BLaER1 (cell line): ENCODE data around the gene SUMO4.

Experiments
- H3K27ac ChIP-seq: shearing (Covaris generic); formaldehyde crosslinking; 2 replicates; pipeline ENCODE4 v1.8.1; 2022
- H3K27me3 ChIP-seq: shearing (Covaris generic); formaldehyde crosslinking; 2 replicates; pipeline ENCODE4 v1.8.1; 2022
- H3K36me3 ChIP-seq: shearing (Covaris generic); formaldehyde crosslinking; 2 replicates; pipeline ENCODE4 v1.8.1; 2022
- H3K4me1 ChIP-seq: shearing (Covaris generic); formaldehyde crosslinking; 2 replicates; pipeline ENCODE4 v1.8.1; 2022
- H3K4me2 ChIP-seq: shearing (Covaris generic); formaldehyde crosslinking; 2 replicates; pipeline ENCODE4 v1.8.1; 2022
- H3K4me3 ChIP-seq: shearing (Covaris generic); formaldehyde crosslinking; 2 replicates; pipeline ENCODE4 v1.8.1; 2022
- H3K9ac ChIP-seq: shearing (Covaris generic); formaldehyde crosslinking; 2 replicates; pipeline ENCODE4 v1.8.1; 2022
- H3K9me3 ChIP-seq: shearing (Covaris generic); formaldehyde crosslinking; 2 replicates; pipeline ENCODE4 v1.8.1; 2022
- H4K20me1 ChIP-seq: shearing (Covaris generic); formaldehyde crosslinking; 2 replicates; pipeline ENCODE4 v1.8.1; 2022
- Cebpa-rat ChIP-seq: shearing (Covaris generic); IDR thresholded peaks from 2 replicates; pipeline ENCODE4 v1.8.1; 2022

SUMO4 gene

DNA sequence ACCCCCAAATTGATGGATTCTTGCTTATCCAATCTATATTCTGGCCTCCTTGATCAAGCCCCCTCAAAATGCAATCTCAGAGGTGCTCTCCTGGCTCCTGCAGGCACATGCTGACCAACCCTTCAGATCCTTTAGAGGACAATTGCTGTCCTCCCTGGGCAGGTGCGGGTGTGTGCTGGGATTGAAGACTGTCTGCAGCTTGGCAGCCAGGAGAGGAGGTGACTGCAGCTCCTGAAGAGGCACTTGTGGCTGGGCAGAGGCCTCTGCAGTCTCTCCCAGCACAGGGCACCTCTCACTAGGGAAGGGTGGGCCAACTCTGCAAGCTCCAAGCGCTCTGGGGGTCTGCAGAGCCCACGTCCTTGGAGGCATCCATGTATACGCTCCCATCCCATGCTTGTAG, 28.5 kb downstream of the SUMO4 start:
- H3K4me3 ChIP-seq = no peak overlapping the region
- no peak overlapping the region for H3K9ac ChIP-seq

DNA sequence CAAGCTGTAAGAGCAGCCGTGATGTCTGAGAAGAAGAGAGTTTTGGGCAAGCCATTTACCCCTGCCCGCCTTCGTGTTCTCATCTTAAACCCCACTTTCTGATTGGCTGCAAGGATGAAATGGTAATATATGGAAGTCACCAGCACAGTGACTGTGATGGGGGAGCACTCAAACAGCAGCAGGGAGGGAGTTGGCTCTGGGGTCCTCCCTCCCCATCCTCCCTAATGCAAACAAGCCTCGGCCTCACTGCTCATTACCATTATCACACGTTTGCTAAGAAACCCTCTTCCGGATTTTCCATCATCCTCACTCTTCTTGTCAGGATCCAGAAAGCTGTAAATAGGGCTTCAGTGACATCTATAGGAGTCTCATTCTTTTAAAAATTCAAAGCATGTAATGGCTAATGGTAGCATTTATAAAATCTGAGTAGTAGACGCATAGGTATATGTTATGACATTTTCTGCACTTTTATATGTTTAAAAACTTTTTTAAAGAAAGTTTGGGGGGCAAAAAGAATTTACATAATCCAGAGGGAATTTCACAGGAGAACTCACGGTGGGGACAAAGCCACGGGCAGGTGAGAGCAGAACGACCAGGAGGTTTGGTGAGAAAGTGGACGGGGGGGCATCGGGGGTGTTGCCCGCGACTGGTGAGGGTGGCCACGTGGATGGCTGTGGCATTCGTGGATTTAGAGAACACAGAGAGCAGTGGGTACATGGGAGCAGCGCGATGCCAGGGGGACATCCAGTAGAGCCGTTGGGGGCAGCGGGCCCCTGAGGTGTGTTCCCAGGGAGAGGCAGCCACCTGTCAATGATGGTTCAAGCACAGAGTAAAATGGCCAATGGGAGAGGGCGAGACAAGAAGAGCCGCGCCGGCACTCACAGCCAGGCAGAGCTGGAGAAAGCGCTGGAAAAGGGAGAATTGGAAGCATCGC, 29.6 kb downstream of the SUMO4 start:
- H3K4me3 ChIP-seq = no peak overlapping the region
- no peak overlapping the region for H3K27ac ChIP-seq
- H3K4me1 ChIP-seq = peaks cover 11% of the 10 kb centered on the region; the same call in 1 of the 2 replicates
- H3K27me3 ChIP-seq = no peaks in the 10 kb centered on the region
- H3K4me2 ChIP-seq = no peak overlapping the region
- no peaks in the 10 kb centered on the region for H4K20me1 ChIP-seq
- no peak for TF ChIP-seq Cebpa-rat
- H3K9me3 ChIP-seq = no peaks in the 10 kb centered on the region
- no peak overlapping the region for H3K9ac ChIP-seq
- no peaks in the 10 kb centered on the region for H3K36me3 ChIP-seq

More for the DNA sequence above, 28.5 kb downstream of the SUMO4 start:
- Histone ChIP-seq H3K4me1 (peaks cover 17% of the 10 kb centered on the region), H3K9me3 (no peaks in the 10 kb centered on the region), H3K36me3 (no peaks in the 10 kb centered on the region), H3K27me3 (no peaks in the 10 kb centered on the region), H3K27ac (no peak overlapping the region), H4K20me1 (no peaks in the 10 kb centered on the region), H3K4me2 (no peak overlapping the region)
- no peak for TF ChIP-seq Cebpa-rat

DNA sequence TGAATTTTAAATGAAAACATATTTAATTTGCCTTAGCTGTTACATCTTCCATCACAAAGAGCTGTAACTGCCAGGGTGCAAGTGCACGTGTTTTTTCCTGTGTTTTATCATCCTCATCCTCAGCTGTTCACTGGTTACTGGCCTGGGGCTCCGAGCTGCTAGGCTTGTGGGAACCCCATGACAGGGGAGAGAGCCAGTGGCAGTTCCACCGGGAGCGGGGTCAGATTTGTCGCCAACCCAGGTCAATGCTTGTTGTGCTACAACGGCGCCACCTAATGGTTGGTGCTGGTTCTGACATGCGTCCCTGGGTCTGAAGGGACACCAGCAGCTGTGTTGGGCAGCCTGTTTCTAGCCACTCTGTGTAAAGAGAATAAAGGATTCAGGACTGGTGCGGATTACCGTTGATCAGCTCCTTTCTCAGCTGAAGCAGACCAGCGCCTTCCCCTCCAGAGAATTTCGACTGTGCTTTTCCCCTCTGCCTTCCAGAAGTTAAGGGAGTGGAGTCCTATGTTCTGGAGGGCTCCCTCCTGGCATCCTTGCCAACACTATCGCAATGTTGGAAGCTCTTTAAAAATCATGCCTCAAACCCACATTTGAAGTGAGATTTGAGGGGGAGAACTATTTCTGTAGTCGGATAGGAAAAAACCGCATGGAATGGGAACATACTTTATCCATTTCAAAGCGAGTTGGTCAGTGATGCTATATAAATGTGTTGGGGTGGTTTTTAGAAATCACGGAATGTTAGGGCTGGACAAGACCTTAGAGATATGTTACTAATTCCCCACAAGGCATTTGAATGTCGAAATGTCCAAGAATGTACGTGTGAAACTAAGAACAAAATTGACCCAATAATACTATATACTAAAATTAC, 32.1 kb downstream of the SUMO4 start:
- H3K4me3 ChIP-seq = no peak overlapping the region
- peaks cover 13% of the 10 kb centered on the region; the same call in 1 of the 2 replicates for H3K4me1 ChIP-seq
- H3K9me3 ChIP-seq = no peaks in the 10 kb centered on the region
- no peaks in the 10 kb centered on the region for H4K20me1 ChIP-seq
- no peaks in the 10 kb centered on the region for H3K36me3 ChIP-seq
- TF ChIP-seq Cebpa-rat = no peak
- no peak overlapping the region for H3K27ac ChIP-seq
- H3K27me3 ChIP-seq = no peaks in the 10 kb centered on the region
- H3K4me2 ChIP-seq = peak overlapping the region; percentile 41; the same call in 1 of the 2 replicates
- no peak overlapping the region for H3K9ac ChIP-seq

DNA sequence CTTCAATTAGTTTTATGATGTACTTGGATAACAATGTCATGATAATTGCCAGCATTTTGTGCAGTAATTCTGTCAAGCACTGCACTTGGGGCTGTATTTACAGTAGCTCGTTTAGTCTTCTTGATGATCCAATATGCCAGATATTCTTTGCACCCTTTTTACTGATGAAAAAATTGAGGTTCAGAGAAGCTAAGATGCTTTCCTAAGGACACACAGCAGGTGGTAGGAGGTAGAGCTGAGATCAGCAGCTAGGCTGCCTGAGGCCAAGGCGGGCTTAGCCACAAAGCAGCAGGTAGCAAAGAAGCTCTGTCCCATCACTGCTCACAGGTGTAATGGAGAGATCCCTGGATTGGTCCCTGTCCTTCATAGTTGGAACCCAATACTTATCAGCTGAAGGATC, 33.3 kb downstream of the SUMO4 start:
- Histone ChIP-seq H3K27me3 (no peaks in the 10 kb centered on the region), H3K9ac (no peak overlapping the region), H3K4me2 (no peak overlapping the region), H3K4me3 (no peak overlapping the region), H3K4me1 (peaks cover 18% of the 10 kb centered on the region; the same call in 1 of the 2 replicates), H4K20me1 (no peaks in the 10 kb centered on the region), H3K36me3 (no peaks in the 10 kb centered on the region), H3K9me3 (no peaks in the 10 kb centered on the region), H3K27ac (no peak overlapping the region)
- TF ChIP-seq Cebpa-rat = no peak

DNA sequence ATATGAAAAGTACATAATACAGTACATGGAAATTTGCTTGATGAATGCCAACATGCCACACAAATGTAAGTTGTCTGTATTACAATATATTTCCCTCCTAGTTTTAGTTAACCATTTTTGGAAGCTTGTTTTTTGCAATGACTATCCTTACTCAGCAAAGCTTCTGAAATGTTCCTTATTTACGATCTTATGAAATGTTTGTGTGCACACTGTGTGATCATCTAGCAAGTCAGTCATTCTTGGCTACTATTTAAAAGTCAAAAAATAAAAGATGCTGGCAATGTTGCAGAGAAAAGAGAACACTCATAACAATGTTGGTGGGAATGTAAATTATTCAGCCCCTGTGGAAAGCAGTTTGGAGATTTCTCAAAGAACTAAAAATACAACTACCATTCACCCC, 33.8 kb downstream of the SUMO4 start:
- no peak overlapping the region for H3K4me2 ChIP-seq
- no peaks in the 10 kb centered on the region for H4K20me1 ChIP-seq
- H3K9ac ChIP-seq = no peak overlapping the region
- no peak overlapping the region for H3K27ac ChIP-seq
- peaks cover 18% of the 10 kb centered on the region; the same call in 1 of the 2 replicates for H3K4me1 ChIP-seq
- no peaks in the 10 kb centered on the region for H3K27me3 ChIP-seq
- no peak for TF ChIP-seq Cebpa-rat
- H3K36me3 ChIP-seq = no peaks in the 10 kb centered on the region
- H3K9me3 ChIP-seq = no peaks in the 10 kb centered on the region
- no peak overlapping the region for H3K4me3 ChIP-seq

DNA sequence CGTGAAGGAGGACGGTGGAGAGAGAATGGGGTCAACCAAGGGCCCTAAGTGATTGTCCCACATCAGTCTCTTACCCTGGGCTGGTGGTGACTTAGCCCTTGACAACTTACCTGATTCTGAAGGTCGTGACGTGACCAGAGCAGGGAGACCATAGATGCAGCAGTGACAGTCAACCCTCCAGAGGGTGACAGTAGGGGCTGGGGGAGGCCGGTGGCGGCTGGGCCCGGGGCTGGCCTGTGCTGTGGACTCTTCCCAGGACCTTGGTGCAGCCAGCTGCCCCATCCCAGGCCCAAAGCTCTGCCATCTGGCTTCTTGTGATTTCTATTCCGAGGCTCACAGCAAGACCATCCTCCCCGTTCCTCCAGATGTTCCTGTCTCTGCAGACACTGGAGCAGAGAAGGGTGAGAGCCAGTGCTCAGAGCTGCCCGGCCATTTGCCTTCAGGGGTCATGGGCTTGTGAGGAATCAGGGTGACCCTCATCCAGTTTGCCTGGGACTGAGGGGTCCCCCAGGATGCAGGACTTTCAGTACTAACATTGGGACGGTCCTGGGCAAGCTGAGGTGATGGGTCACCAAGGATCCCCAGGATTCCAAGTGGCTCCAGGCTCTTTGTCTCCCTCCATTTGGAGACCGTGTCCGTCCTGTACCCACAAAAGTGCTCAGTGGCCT, 36.0 kb downstream of the SUMO4 start:
- no peaks in the 10 kb centered on the region for H3K36me3 ChIP-seq
- H4K20me1 ChIP-seq = no peaks in the 10 kb centered on the region
- H3K9me3 ChIP-seq = no peaks in the 10 kb centered on the region
- TF ChIP-seq Cebpa-rat = no peak
- no peak overlapping the region for H3K27ac ChIP-seq
- H3K9ac ChIP-seq = no peak overlapping the region
- no peaks in the 10 kb centered on the region for H3K27me3 ChIP-seq
- no peak overlapping the region for H3K4me2 ChIP-seq
- H3K4me3 ChIP-seq = no peak overlapping the region
- H3K4me1 ChIP-seq = peaks cover 24% of the 10 kb centered on the region

DNA sequence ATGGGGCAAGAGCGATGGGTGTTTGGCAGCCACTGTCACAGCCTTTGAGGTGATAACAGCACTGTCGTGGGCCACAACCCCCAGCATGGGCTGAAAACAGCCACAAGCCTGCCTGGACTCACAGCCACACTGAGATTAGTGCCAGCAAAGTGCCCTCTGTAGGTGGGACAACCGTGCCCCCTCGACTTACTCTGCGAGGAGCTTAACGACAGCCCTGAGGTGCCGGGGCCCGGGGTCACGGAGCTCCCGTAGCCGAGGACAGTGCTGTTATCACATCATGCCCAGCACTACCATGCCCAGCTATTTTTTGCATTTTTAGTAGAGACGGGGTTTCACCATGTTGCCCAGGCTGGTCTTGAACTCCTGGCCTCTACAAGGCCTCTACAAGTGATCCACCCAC, 36.6 kb downstream of the SUMO4 start:
- H3K4me1 ChIP-seq = peaks cover 28% of the 10 kb centered on the region
- TF ChIP-seq Cebpa-rat = no peak
- no peaks in the 10 kb centered on the region for H3K9me3 ChIP-seq

DNA sequence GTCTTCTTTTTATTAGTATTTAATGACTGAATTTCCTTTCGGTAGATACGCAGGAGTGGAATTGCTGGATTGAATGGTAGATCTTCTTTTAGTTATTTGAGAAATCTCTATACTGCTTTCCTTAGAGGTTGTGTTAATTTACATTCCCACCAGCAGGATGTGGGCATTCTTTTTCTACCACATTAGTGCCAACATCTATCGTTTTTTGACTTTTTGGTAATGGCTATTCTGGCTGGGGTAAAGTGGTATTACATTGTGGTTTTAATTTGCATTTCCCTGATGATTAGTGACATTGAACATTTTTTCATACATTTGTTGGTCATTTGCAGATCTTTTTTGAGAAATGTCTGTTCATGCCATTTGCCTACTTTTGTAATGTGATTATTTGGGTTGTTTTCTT, 37.1 kb downstream of the SUMO4 start:
- Histone ChIP-seq H3K36me3 (no peaks in the 10 kb centered on the region), H3K27ac (no peak overlapping the region), H3K4me2 (no peak overlapping the region), H3K27me3 (no peaks in the 10 kb centered on the region), H3K9ac (no peak overlapping the region), H3K9me3 (no peaks in the 10 kb centered on the region), H3K4me3 (no peak overlapping the region), H4K20me1 (no peaks in the 10 kb centered on the region), H3K4me1 (peaks cover 26% of the 10 kb centered on the region)
- TF ChIP-seq Cebpa-rat = no peak

More for the DNA sequence above, 36.6 kb downstream of the SUMO4 start:
- H3K36me3 ChIP-seq = no peaks in the 10 kb centered on the region
- no peak overlapping the region for H3K27ac ChIP-seq
- no peak overlapping the region for H3K9ac ChIP-seq
- no peaks in the 10 kb centered on the region for H4K20me1 ChIP-seq
- H3K27me3 ChIP-seq = no peaks in the 10 kb centered on the region
- no peak overlapping the region for H3K4me2 ChIP-seq
- H3K4me3 ChIP-seq = no peak overlapping the region

DNA sequence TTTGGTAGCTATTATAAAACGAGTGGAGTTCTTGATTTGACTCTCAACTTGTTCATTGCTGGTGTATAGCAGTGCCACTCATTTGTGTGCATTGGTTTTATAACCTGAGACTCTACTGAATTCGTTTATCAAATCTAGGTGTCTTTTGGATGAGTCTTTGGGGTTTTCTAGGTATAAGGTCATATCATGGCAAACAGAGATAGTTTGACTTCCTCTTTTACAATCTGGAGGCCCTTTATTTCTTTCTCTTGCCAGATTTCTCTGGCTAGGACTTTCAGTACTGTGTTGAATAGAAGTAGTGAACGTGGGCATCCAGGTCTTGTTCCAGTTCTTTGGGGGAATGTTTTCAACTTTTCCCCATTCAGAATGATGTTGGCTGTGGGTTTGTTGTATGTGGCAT, 38.8 kb downstream of the SUMO4 start:
- Histone ChIP-seq H3K4me1 (peaks cover 23% of the 10 kb centered on the region), H3K4me3 (no peak overlapping the region), H3K36me3 (no peaks in the 10 kb centered on the region), H3K9ac (no peak overlapping the region), H3K9me3 (no peaks in the 10 kb centered on the region), H3K27ac (no peak overlapping the region), H3K27me3 (no peaks in the 10 kb centered on the region), H4K20me1 (no peaks in the 10 kb centered on the region), H3K4me2 (no peak overlapping the region)
- no peak for TF ChIP-seq Cebpa-rat
